Measurements from ENCODE around the gene PTPN7. TPM values are rescaled to one million over a fixed set of nuclear protein-coding genes. Genes with fewer than 3 reads are reported as not detected.
A peak's percentile ranks its signal among the peaks of the same experiment; 100 is the strongest.

The PTPN7 gene
- total RNA-seq, 6 donors from 2014 or later, result 4.6 to 9.3 (median 7.7) TPM

DNA sequence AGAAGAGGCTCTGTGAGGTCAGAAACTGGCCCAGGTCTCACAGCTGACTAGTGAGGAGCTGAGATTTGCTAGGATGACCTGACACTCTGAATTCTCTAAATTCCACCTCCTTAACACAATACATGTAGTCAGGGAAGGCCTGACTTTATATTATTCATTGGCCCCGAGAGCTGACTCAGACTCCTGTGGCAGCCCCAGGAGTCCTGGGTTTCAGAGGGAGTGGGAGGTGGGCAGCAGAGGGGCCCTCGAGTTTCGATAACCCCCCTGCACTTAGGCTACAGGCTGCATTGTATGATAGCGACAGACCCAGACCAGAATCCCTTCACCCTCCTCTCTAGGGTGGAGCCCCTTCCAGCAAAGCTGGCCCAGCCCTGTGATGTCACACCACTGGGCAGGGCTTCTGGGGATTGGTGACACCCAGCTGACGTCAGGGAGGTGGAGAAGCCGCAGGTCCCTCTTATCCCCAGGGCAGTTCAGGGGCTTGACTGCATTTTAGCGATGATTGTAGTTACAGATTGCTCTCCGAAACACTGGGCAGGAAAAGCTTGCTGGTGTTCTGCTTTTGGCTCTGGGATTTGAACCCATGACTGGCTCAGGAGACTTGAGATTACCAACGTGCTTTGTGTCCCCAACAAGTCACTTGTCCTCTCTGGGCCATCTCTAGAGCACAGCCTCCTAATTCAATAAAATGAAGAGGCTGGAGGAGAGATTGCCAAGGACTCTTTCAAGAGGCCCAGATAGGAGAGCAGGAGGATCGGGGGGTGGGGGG is 54.6 kb downstream of the PTPN7 start:
- peak overlapping the region in 3 of 4 donors; percentile 61 to 85 (median 73) for H3K27ac ChIP-seq
- ATAC-seq (ENCODE audit: low FRiP score in 2 of 2), result peak in 1 of 2 donors; percentile 78

DNA sequence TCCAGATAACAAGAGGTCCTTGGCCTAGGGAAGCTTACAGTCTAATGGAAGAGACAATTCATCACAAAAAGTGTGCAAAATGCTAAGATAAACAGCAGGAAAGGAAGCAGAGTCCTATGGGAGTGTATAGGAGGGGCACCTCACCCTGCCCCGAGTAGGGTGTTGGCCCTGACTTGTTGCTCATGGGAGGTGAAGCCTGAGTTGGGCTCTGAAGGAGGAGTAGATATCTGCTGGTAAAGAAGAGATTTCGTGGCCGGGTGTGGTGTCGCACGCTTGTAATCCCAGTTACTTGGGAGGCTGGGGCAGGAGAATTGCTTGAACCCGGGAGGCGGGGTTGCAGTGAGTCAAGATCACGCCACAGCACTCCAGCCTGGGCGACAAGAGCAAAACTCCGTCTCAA is 56.3 kb downstream of the PTPN7 start:
- DNase-seq, result no peak
- WGBS, 2 donors, result 87 to 88% methylated on average over 10 of the region's 10 CpGs
- Histone ChIP-seq H3K9me3 (no peaks in the 10 kb centered on the region), H3K27me3 (no peaks in the 10 kb centered on the region), H3K27ac (no peak overlapping the region), H3K4me1 (peaks cover 0 to 23% (median 8%) of the 10 kb centered on the region in 4 donors), H3K36me3 (no peaks in the 10 kb centered on the region), H3K4me3 (no peak overlapping the region)
- no peak for ATAC-seq (ENCODE audit: low FRiP score in 2 of 2)
- TF ChIP-seq POLR2A (IDR thresholded peaks at IDR 0.05) (no peak), POLR2AphosphoS5 (IDR thresholded peaks at IDR 0.05) (no peak), EP300 (IDR thresholded peaks at IDR 0.05) (no peak)
- TF ChIP-seq, protein P1, sequence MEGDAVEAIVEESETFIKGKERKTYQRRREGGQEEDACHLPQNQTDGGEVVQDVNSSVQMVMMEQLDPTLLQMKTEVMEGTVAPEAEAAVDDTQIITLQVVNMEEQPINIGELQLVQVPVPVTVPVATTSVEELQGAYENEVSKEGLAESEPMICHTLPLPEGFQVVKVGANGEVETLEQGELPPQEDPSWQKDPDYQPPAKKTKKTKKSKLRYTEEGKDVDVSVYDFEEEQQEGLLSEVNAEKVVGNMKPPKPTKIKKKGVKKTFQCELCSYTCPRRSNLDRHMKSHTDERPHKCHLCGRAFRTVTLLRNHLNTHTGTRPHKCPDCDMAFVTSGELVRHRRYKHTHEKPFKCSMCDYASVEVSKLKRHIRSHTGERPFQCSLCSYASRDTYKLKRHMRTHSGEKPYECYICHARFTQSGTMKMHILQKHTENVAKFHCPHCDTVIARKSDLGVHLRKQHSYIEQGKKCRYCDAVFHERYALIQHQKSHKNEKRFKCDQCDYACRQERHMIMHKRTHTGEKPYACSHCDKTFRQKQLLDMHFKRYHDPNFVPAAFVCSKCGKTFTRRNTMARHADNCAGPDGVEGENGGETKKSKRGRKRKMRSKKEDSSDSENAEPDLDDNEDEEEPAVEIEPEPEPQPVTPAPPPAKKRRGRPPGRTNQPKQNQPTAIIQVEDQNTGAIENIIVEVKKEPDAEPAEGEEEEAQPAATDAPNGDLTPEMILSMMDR (IDR thresholded peaks at IDR 0.05), result no peak

More for the DNA sequence above, 54.6 kb downstream of the PTPN7 start:
- peak in 1 of 2 donors; percentile 62 for DNase-seq
- H3K4me3 ChIP-seq, result no peak overlapping the region
- WGBS, 2 donors, result 41 to 62% methylated on average over 3 to 10 of the region's 10 CpGs
- peak in 1 of 4 donors; percentile 4 for TF ChIP-seq POLR2A (IDR thresholded peaks at IDR 0.05)
- TF ChIP-seq, protein P1 (IDR thresholded peaks at IDR 0.05), result no peak
- no peaks in the 10 kb centered on the region for H3K27me3 ChIP-seq
- H3K9me3 ChIP-seq, result no peaks in the 10 kb centered on the region
- H3K36me3 ChIP-seq, result no peaks in the 10 kb centered on the region
- peaks cover 0 to 23% (median 8%) of the 10 kb centered on the region in 4 donors for H3K4me1 ChIP-seq

- TF ChIP-seq EP300 (IDR thresholded peaks at IDR 0.05) (no peak), POLR2AphosphoS5 (IDR thresholded peaks at IDR 0.05) (no peak), POLR2A (IDR thresholded peaks at IDR 0.05) (no peak)
- TF ChIP-seq, protein P1 (IDR thresholded peaks at IDR 0.05), result no peak
- WGBS, 2 donors, result 63 to 71% methylated on average over 3 to 4 of the region's 4 CpGs
- peaks cover 0 to 3% (median 0%) of the 10 kb centered on the region in 4 donors for H3K4me1 ChIP-seq
- H3K9me3 ChIP-seq, result no peaks in the 10 kb centered on the region
- H3K27me3 ChIP-seq, result no peaks in the 10 kb centered on the region
- ATAC-seq (ENCODE audit: low FRiP score in 2 of 2) (no peak), DNase-seq (no peak)
- H3K4me3 ChIP-seq, result no peak overlapping the region
- H3K27ac ChIP-seq, result no peak overlapping the region
- no peaks in the 10 kb centered on the region for H3K36me3 ChIP-seq
These were observed 59.2 kb downstream of the PTPN7 start for GRCh38 chr1:202101184-202101583.

Other genes with a start within 250 kb of the PTPN7 start
- 10 to 100 TPM; 16.6 to 28.1 (median 22.9) TPM for gene LMOD1, start 214.1 kb downstream of the PTPN7 start, total RNA-seq
- 10 to 100 TPM; 11.7 to 38.9 (median 23.2) TPM for gene TIMM17A, start 205.1 kb downstream of the PTPN7 start, total RNA-seq
- 100 to 1,000 TPM in 2 of 6 donors, 10 to 100 TPM in 4; 67.7 to 116 (median 76.5) TPM for gene RNPEP, start 178.0 kb downstream of the PTPN7 start, total RNA-seq
- gene ELF3, start 150.0 kb downstream of the PTPN7 start, total RNA-seq, result 100 to 1,000 TPM in 4 of 6 donors, 10 to 100 TPM in 2; 82.8 to 261 (median 137) TPM
- under 1 TPM in 3 of 6 donors, not detected in 3; under 0.01 to 0.07 (median 0.03) TPM for gene GPR37L1, start 37.7 kb downstream of the PTPN7 start, total RNA-seq
- gene ARL8A, start 15.9 kb downstream of the PTPN7 start, total RNA-seq, result 10 to 100 TPM; 65.7 to 96.3 (median 88.4) TPM
- 1 to 10 TPM in 3 of 6 donors, under 1 TPM in 3; 0.46 to 5.2 (median 1.1) TPM for gene LGR6, start 33.2 kb upstream of the PTPN7 start, total RNA-seq
- 1 to 10 TPM in 5 of 6 donors, not detected in 1; 1.6 to 5.5 (median 4.6) TPM for gene UBE2T, start 181.3 kb upstream of the PTPN7 start, total RNA-seq
- gene PPP1R12B, start 188.1 kb upstream of the PTPN7 start, total RNA-seq, result 100 to 1,000 TPM in 1 of 6 donors, 10 to 100 TPM in 5; 27.6 to 120 (median 40.5) TPM